ENCODE results near the gene TAPBP.
"Not testable (repeated sequence)": the region's sequence is repeated elsewhere in the genome, so short reads cannot be mapped to it uniquely, and the experiment has no call there.

Gene TAPBP

GRCh38 chr6:33313709-33314514 is at the start of gene TAPBP:
Gene TAPBP, minus strand, starts transcription at chr6:33314078. Its CDS starts 37 bp downstream, at chr6:33314041.
- DNase-seq = peak; percentile 82

GRCh38 chr6:33363486-33363885 is 49.6 kb upstream of the TAPBP start:
- DNase-seq = not testable (repeated sequence)

- DNase-seq = no peak
Measured at GRCh38 chr6:33359331-33359730, 45.5 kb upstream of the TAPBP start.

- DNase-seq = not testable (repeated sequence)
Measured at GRCh38 chr6:33357160-33357871, 43.4 kb upstream of the TAPBP start.

GRCh38 chr6:33356295-33356694 is 42.4 kb upstream of the TAPBP start:
- DNase-seq = no peak

GRCh38 chr6:33355860-33356259 is 42.0 kb upstream of the TAPBP start:
- not testable (repeated sequence) for DNase-seq

- DNase-seq = no peak
Measured at GRCh38 chr6:33347816-33348215, 33.9 kb upstream of the TAPBP start.

- DNase-seq = not testable (repeated sequence)
Measured at GRCh38 chr6:33346972-33347371, 33.1 kb upstream of the TAPBP start.

- peak; percentile 65 for DNase-seq
Measured at GRCh38 chr6:33344701-33345697, 31.1 kb upstream of the TAPBP start.

GRCh38 chr6:33343953-33344611 is 30.2 kb upstream of the TAPBP start:
- peak; percentile 57 for DNase-seq

GRCh38 chr6:33343606-33343952 is 29.7 kb upstream of the TAPBP start:
- DNase-seq = peak; percentile 60

GRCh38 chr6:33339193-33339592 is 25.3 kb upstream of the TAPBP start:
- no peak for DNase-seq

GRCh38 chr6:33336495-33336894 is 22.6 kb upstream of the TAPBP start:
- DNase-seq = no peak

- no peak for DNase-seq
Measured at GRCh38 chr6:33335916-33336315, 22.0 kb upstream of the TAPBP start.

GRCh38 chr6:33333666-33334065 is 19.8 kb upstream of the TAPBP start:
- no peak for DNase-seq

- no peak for DNase-seq
Measured at GRCh38 chr6:33330736-33331135, 16.9 kb upstream of the TAPBP start.

- DNase-seq = no peak
Measured at GRCh38 chr6:33329058-33329457, 15.2 kb upstream of the TAPBP start.

GRCh38 chr6:33324125-33324524 is 10.2 kb upstream of the TAPBP start:
- no peak for DNase-seq

GRCh38 chr6:33323623-33323948 is 9.7 kb upstream of the TAPBP start:
- no peak for DNase-seq

GRCh38 chr6:33321227-33321626 is 7.3 kb upstream of the TAPBP start:
- no peak for DNase-seq

- no peak for DNase-seq
Measured at GRCh38 chr6:33320315-33321181, 6.7 kb upstream of the TAPBP start.

GRCh38 chr6:33319939-33320314 is 6.0 kb upstream of the TAPBP start:
- no peak for DNase-seq

Measured in activated T-cell treated with anti-CD3 and anti-CD28 coated beads, Interleukin-2, amount 50 U/mL, for 1 hour (primary cell).